ENCODE results near the gene GALNT12. TPM values are rescaled to one million over a fixed set of nuclear protein-coding genes. Genes with fewer than 3 reads are reported as not detected.

Gene GALNT12
- total RNA-seq, 1 experiment from 2014 or later: 52.9 TPM

GRCh38 chr9:98879963-98880310 is 72.5 kb downstream of the GALNT12 start:
- intact Hi-C loops (cut with micrococcal nuclease; ENCODE audit: unreplicated experiment): loop anchor here (2.0 kb wide), 1 partner anchor 73 kb away; the partner anchor contains the start of gene GALNT12
- H3K4me2 ChIP-seq: no peak overlapping the region
- no peaks in the 10 kb centered on the region for H3F3A ChIP-seq (ENCODE audit: insufficient read depth, low read depth)
- H3K9me2 ChIP-seq (ENCODE audit: insufficient read depth): no peaks in the 10 kb centered on the region
- BruUV-seq (replicated peaks): no TSS peak
- no peaks in the 10 kb centered on the region for H3K4me1 ChIP-seq (replicated peaks; ENCODE audit: insufficient read depth)
- no peak overlapping the region for H3K4me3 ChIP-seq
- DNase-seq: no peak
- CTCF ChIA-PET: no interaction called here
- H3K79me2 ChIP-seq (ENCODE audit: low read depth): no peaks in the 10 kb centered on the region
- no peak overlapping the region for H3K27ac ChIP-seq
- H4K20me1 ChIP-seq (ENCODE audit: insufficient read depth): no peaks in the 10 kb centered on the region
- POLR2A ChIA-PET (ENCODE audit: unreplicated experiment): no interaction called here
- H3K9me3 ChIP-seq (ENCODE audit: insufficient read depth, low read depth): no peaks in the 10 kb centered on the region
- TF ChIP-seq, protein P1, sequence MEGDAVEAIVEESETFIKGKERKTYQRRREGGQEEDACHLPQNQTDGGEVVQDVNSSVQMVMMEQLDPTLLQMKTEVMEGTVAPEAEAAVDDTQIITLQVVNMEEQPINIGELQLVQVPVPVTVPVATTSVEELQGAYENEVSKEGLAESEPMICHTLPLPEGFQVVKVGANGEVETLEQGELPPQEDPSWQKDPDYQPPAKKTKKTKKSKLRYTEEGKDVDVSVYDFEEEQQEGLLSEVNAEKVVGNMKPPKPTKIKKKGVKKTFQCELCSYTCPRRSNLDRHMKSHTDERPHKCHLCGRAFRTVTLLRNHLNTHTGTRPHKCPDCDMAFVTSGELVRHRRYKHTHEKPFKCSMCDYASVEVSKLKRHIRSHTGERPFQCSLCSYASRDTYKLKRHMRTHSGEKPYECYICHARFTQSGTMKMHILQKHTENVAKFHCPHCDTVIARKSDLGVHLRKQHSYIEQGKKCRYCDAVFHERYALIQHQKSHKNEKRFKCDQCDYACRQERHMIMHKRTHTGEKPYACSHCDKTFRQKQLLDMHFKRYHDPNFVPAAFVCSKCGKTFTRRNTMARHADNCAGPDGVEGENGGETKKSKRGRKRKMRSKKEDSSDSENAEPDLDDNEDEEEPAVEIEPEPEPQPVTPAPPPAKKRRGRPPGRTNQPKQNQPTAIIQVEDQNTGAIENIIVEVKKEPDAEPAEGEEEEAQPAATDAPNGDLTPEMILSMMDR (conservative IDR thresholded peaks at IDR 0.05): no peak
- TF ChIP-seq EZH2 (IDR thresholded peaks at IDR 0.05; ENCODE audit: low read depth): no peak
- H2AFZ ChIP-seq: no peak overlapping the region
- H3K36me3 ChIP-seq (ENCODE audit: low read depth): no peaks in the 10 kb centered on the region
- peaks cover 67% of the 10 kb centered on the region for H3K27me3 ChIP-seq (ENCODE audit: insufficient read depth, low read depth)

DNA sequence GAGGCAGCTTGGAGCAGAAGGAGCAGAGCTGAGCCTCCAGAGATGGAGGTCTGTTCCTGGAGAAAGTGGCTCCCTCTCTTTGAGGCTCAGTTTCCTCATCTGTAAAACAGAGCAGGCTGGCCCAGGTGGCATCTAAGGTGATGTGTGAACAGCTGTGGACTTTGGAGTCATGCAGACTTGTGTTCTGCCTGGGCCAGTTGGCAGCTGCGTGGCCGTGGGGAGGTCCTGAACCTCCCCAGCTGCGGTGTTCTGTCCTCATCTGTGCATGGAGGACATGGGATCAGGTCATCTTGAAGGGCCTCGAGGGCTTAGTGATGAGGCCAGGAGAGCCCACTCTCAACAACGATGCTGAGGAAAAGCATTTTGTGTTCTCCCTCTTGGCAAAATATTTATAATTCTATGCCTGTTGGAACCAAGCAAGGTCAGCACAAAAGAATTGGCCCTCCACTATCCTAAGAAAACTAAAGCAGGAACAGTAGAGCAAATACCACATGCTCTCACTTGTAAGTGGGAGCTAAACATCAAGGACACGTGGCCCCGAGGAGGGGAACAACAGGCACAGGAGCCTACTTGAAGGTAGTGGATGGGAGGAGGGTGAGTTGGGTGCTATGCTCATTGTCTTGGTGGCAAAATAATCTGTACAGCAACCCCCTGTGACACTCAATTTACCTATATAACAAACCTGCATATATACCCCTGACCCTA is 73.0 kb downstream of the GALNT12 start:
- Histone ChIP-seq H3F3A (ENCODE audit: insufficient read depth, low read depth) (no peaks in the 10 kb centered on the region), H3K27me3 (ENCODE audit: insufficient read depth, low read depth) (peaks cover 69% of the 10 kb centered on the region), H2AFZ (no peak overlapping the region), H3K36me3 (ENCODE audit: low read depth) (no peaks in the 10 kb centered on the region), H3K27ac (no peak overlapping the region), H3K4me1 (replicated peaks; ENCODE audit: insufficient read depth) (no peaks in the 10 kb centered on the region), H3K9me3 (ENCODE audit: insufficient read depth, low read depth) (no peaks in the 10 kb centered on the region), H3K4me3 (no peak overlapping the region), H3K9me2 (ENCODE audit: insufficient read depth) (no peaks in the 10 kb centered on the region), H3K79me2 (ENCODE audit: low read depth) (no peaks in the 10 kb centered on the region), H3K4me2 (no peak overlapping the region), H4K20me1 (ENCODE audit: insufficient read depth) (no peaks in the 10 kb centered on the region)
- no TSS peak for BruUV-seq (replicated peaks)
- ChIA-PET POLR2A (ENCODE audit: unreplicated experiment) (no interaction called here), CTCF (no interaction called here)
- intact Hi-C loops (cut with micrococcal nuclease; ENCODE audit: unreplicated experiment): no loop called here
- TF ChIP-seq, protein P1 (conservative IDR thresholded peaks at IDR 0.05): no peak
- no peak for TF ChIP-seq EZH2 (IDR thresholded peaks at IDR 0.05; ENCODE audit: low read depth)
- no peak for DNase-seq

DNA sequence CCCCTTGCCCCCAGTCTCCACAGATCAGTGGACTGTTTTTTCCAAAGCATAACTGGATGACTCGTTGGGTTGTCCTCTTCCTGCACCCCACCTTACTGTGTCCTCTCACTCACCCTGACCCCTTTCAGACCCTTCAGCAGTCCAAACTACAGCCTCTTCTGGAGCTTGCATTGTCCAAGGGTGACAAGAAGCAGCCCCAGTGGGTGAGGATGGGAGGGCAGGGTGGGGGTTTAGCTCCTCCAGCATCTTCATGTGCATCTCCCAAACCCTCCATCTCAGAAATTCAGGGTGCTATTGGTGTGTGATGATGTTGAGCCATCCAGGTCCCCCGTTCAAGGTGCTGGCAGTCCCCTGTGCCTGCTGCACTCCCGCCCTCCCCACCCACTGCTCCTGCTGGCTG is 73.9 kb downstream of the GALNT12 start:
- Histone ChIP-seq H3K4me3 (no peak overlapping the region), H3K9me2 (ENCODE audit: insufficient read depth) (no peaks in the 10 kb centered on the region), H3K79me2 (ENCODE audit: low read depth) (no peaks in the 10 kb centered on the region), H3K4me1 (replicated peaks; ENCODE audit: insufficient read depth) (no peaks in the 10 kb centered on the region), H3K27ac (no peak overlapping the region), H3F3A (ENCODE audit: insufficient read depth, low read depth) (no peaks in the 10 kb centered on the region), H4K20me1 (ENCODE audit: insufficient read depth) (no peaks in the 10 kb centered on the region), H2AFZ (no peak overlapping the region), H3K9me3 (ENCODE audit: insufficient read depth, low read depth) (no peaks in the 10 kb centered on the region), H3K4me2 (no peak overlapping the region), H3K27me3 (ENCODE audit: insufficient read depth, low read depth) (peaks cover 73% of the 10 kb centered on the region), H3K36me3 (ENCODE audit: low read depth) (no peaks in the 10 kb centered on the region)
- CTCF ChIA-PET: no interaction called here
- BruUV-seq (replicated peaks): no TSS peak
- POLR2A ChIA-PET (ENCODE audit: unreplicated experiment): no interaction called here
- intact Hi-C loops (cut with micrococcal nuclease; ENCODE audit: unreplicated experiment): no loop called here
- DNase-seq: no peak
- TF ChIP-seq, protein P1 (conservative IDR thresholded peaks at IDR 0.05): no peak
- no peak for TF ChIP-seq EZH2 (IDR thresholded peaks at IDR 0.05; ENCODE audit: low read depth)

Data from PC-9 (cell line).